Fibroblast of lung (primary cell): ENCODE measurements around the gene TRMU.

Experiments
- EZH2 ChIP-seq: IDR thresholded peaks from 2 replicates; pipeline ENCODE4 v1.5.1; 2012; ENCODE audit warnings: low read length, control low read depth, mild to moderate bottlenecking; ENCODE audit errors: missing control alignments
- TF ChIP-seq, protein P1 (sequence below), 2 donors: IDR thresholded peaks in 1 of 2; conservative IDR thresholded peaks in 1 of 2; 1 replicate in 1 of 2; 2 replicates in 1 of 2; pipeline ENCODE4 v1.5.1; 2011 to 2012; ENCODE audit warnings: low read length in 2 of 2, control low read depth in 1 of 2, inconsistent platforms in 1 of 2, low read depth in 1 of 2, mild to moderate bottlenecking in 1 of 2

DNA sequence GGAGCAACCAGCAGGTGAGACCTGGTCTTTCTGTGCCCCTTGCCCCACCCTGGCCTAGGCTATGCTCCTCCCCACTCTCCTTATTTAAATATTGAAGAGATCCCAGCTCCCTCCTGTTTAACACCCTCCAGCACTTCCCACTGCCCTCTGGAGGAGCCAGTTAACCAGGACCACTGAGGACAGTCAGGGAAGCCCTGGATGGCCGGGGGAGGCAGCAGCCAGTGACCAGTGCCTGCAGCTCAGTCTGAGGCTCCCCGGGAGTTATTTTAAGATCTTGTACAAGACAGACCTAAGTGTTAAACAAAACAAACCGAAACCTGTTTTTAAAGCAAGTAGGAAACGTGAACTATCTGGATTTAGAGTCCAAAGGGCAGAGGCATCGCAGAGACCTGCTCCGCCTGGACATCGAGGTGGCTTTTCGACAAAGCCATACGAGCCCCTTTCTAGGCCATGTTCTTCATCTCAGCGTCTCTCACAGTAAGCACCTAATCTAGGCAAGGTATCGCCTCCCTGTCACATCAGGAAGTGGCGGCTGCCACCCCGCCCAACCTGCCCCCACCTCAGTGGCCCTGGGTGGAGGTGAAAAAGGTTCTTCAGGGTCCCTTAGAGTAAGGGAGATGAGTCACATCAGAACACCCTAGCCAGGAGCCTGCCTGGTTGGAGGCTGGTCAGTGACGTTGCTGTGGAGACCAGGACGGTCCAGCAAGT, 35.2 kb downstream of the TRMU start:
- TF ChIP-seq EZH2: no peak
- TF ChIP-seq, protein P1, sequence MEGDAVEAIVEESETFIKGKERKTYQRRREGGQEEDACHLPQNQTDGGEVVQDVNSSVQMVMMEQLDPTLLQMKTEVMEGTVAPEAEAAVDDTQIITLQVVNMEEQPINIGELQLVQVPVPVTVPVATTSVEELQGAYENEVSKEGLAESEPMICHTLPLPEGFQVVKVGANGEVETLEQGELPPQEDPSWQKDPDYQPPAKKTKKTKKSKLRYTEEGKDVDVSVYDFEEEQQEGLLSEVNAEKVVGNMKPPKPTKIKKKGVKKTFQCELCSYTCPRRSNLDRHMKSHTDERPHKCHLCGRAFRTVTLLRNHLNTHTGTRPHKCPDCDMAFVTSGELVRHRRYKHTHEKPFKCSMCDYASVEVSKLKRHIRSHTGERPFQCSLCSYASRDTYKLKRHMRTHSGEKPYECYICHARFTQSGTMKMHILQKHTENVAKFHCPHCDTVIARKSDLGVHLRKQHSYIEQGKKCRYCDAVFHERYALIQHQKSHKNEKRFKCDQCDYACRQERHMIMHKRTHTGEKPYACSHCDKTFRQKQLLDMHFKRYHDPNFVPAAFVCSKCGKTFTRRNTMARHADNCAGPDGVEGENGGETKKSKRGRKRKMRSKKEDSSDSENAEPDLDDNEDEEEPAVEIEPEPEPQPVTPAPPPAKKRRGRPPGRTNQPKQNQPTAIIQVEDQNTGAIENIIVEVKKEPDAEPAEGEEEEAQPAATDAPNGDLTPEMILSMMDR (conservative IDR thresholded peaks at IDR 0.05 in 1 of 2, IDR thresholded peaks at IDR 0.05 in 1 of 2; ENCODE audit: low read depth in 1 of 2, low read length in 2 of 2): no peak
